Psoas muscle (tissue), 8 donors: Measurements from ENCODE around the gene RAD51B. TPM values are rescaled to one million over a fixed set of nuclear protein-coding genes. Genes with fewer than 3 reads are reported as not detected.

ENCODE experiments used
- ATAC-seq, 4 donors: fragments of 200-7000 bp; cut with Tn5 transposase; one replicate each; pipeline ENCODE4 v1.9.1; 2020; ENCODE audit warnings: moderate library complexity in 3 of 4, mild to moderate bottlenecking in 2 of 4
- DNase-seq, 2 donors: peaks; one replicate each; pipeline ENCODE4 v3.0.0-alpha.2; 2020
- H3K27ac ChIP-seq: fragments of 200-600 bp; one replicate; pipeline ENCODE4 v1.8.0; 2022
- H3K27me3 ChIP-seq, 3 donors: fragments of 200-600 bp in 1 of 3; one replicate each; pipeline versions ENCODE4 v1.6.1 to v1.8.0; 2013 to 2022; ENCODE audit warnings: low read length in 2 of 3, mild to moderate bottlenecking in 2 of 3, moderate library complexity in 1 of 3; ENCODE audit not compliant: insufficient read depth in 3 of 3
- H3K36me3 ChIP-seq, 2 donors: fragments of 200-600 bp in 1 of 2; one replicate each; pipeline versions ENCODE4 v1.6.1 to v1.8.0; 2013 to 2022; ENCODE audit warnings: low read depth in 1 of 2, mild to moderate bottlenecking in 1 of 2, moderate library complexity in 1 of 2; ENCODE audit not compliant: insufficient read depth in 1 of 2
- H3K4me1 ChIP-seq: fragments of 200-600 bp; one replicate; pipeline ENCODE4 v1.8.0; 2022
- H3K4me3 ChIP-seq: fragments of 200-600 bp; one replicate; pipeline ENCODE4 v1.8.0; 2022; ENCODE audit warnings: mild to moderate bottlenecking
- H3K9me3 ChIP-seq: fragments of 200-600 bp; one replicate; pipeline ENCODE4 v1.8.0; 2022
- CTCF ChIP-seq: fragments of 200-600 bp; IDR thresholded peaks from one replicate; pipeline ENCODE4 v1.8.0; 2022; ENCODE audit warnings: antibody characterized with exemption
- WGBS, 3 donors: extraction: QIAGEN DNeasy Blood & Tissue Kit; methylation state at CpG; one replicate each; pipeline versions ENCODE4 v1.1.6 to v1.1.7; 2013; 5-methylcytosine and 5-hydroxymethylcytosine counted together
- intact Hi-C, 2 donors: fragments of 100-400 bp; cut with DNase I; formaldehyde crosslinking; loops; one replicate each; pipeline versions ENCODE4 v1.11.0 to v1.14.2; 2022
- polyA plus RNA-seq, 3 donors: library from polyadenylated mRNA; stranded (reverse); fragments of 200-250 nt; gene quantifications; one replicate each; pipeline ENCODE4 v1.2.3, GENCODE V29; 2013
- total RNA-seq, 4 donors: library from RNA; stranded (reverse); fragmentation: NEBNext Ultra II Directional in 2 of 4; extraction: Animal tissue kit (Norgen Biotek cat#: 25700) in 2 of 4; gene quantifications; one replicate each; pipeline versions ENCODE4 v1.2.1 to v1.2.4, GENCODE V29; 2021 to 2023
- donor health status: healthy with polysubstance abuse.
- donor health status: DM: no; HTN: no; CAD: no; lungs with moderate emphysema.
- donor health status: Bipolar disorder and iron deficiency.
- donor health status: healthy.
- donor health status: DM: yes; HTN: yes; CAD: no.
- donor health status: DM: no; HTN: no; CAD: no.
- donor health status: DM: no; HTN: no; CAD: no.
- donor health status: DM: yes; HTN: yes; CAD: no.

Gene RAD51B
- total and polyA plus RNA-seq, 7 donors, result 0.60 to 7.2 (median 2.2) TPM

GRCh38 chr14:68499451-68499850, 679.9 kb downstream of the RAD51B start:
- Histone ChIP-seq H3K4me3 (no peak overlapping the region), H3K27me3 (no peaks in the 10 kb centered on the region), H3K9me3 (no peaks in the 10 kb centered on the region), H3K36me3 (no peaks in the 10 kb centered on the region), H3K27ac (no peak overlapping the region), H3K4me1 (no peaks in the 10 kb centered on the region)
- intact Hi-C loops, result no loop called here
- 87 to 95% (median 94%) methylated on average over 6 of the region's 6 CpGs for WGBS, 3 donors
- TF ChIP-seq CTCF, result no peak
- ATAC-seq (no peak), DNase-seq (no peak)

GRCh38 chr14:68501171-68501570, 681.6 kb downstream of the RAD51B start:
- WGBS, 3 donors, result 72 to 80% (median 79%) methylated on average over 3 of the region's 3 CpGs

GRCh38 chr14:68501614-68502052, 682.1 kb downstream of the RAD51B start:
- TF ChIP-seq CTCF, result no peak
- ATAC-seq, result peak in 3 of 4 donors; percentile 13 to 27 (median 26)
- Histone ChIP-seq H3K9me3 (no peaks in the 10 kb centered on the region), H3K4me3 (no peak overlapping the region), H3K27ac (no peak overlapping the region), H3K27me3 (no peaks in the 10 kb centered on the region), H3K36me3 (no peaks in the 10 kb centered on the region), H3K4me1 (no peaks in the 10 kb centered on the region)
- intact Hi-C loops, result no loop called here
- WGBS, 3 donors, result 85 to 87% (median 86%) methylated on average over 9 of the region's 9 CpGs
- DNase-seq, result peak; percentile 51 to 68

More at GRCh38 chr14:68501171-68501570, 681.6 kb downstream of the RAD51B start:
- intact Hi-C loops, result no loop called here
- DNase-seq (no peak), ATAC-seq (no peak)
- no peak for TF ChIP-seq CTCF
- Histone ChIP-seq H3K27ac (no peak overlapping the region), H3K9me3 (no peaks in the 10 kb centered on the region), H3K4me3 (no peak overlapping the region), H3K36me3 (no peaks in the 10 kb centered on the region), H3K4me1 (no peaks in the 10 kb centered on the region), H3K27me3 (no peaks in the 10 kb centered on the region)

GRCh38 chr14:68502230-68502629, 682.7 kb downstream of the RAD51B start:
- 78 to 86% (median 82%) methylated on average over 8 of the region's 8 CpGs for WGBS, 3 donors
- no peaks in the 10 kb centered on the region for H3K4me1 ChIP-seq
- no peaks in the 10 kb centered on the region for H3K36me3 ChIP-seq
- ATAC-seq, result no peak
- no peak overlapping the region for H3K4me3 ChIP-seq
- TF ChIP-seq CTCF, result no peak
- H3K27me3 ChIP-seq, result no peaks in the 10 kb centered on the region
- DNase-seq, result no peak
- H3K9me3 ChIP-seq, result no peaks in the 10 kb centered on the region
- intact Hi-C loops, result no loop called here
- H3K27ac ChIP-seq, result no peak overlapping the region

GRCh38 chr14:68503186-68503825, 683.7 kb downstream of the RAD51B start:
- intact Hi-C loops, result no loop called here
- Histone ChIP-seq H3K9me3 (no peaks in the 10 kb centered on the region), H3K27me3 (no peaks in the 10 kb centered on the region), H3K36me3 (no peaks in the 10 kb centered on the region), H3K4me3 (no peak overlapping the region), H3K27ac (no peak overlapping the region), H3K4me1 (no peaks in the 10 kb centered on the region)
- DNase-seq (no peak), ATAC-seq (no peak)
- TF ChIP-seq CTCF, result no peak
- 96 to 98% (median 98%) methylated on average over 7 of the region's 7 CpGs for WGBS, 3 donors
